ENCODE results near the gene GZMA. TPM values are rescaled to one million over a fixed set of nuclear protein-coding genes. Genes with fewer than 3 reads are reported as not detected.

Gene GZMA
- total and polyA plus RNA-seq, 2 experiments from 2014 or later = not detected

DNA sequence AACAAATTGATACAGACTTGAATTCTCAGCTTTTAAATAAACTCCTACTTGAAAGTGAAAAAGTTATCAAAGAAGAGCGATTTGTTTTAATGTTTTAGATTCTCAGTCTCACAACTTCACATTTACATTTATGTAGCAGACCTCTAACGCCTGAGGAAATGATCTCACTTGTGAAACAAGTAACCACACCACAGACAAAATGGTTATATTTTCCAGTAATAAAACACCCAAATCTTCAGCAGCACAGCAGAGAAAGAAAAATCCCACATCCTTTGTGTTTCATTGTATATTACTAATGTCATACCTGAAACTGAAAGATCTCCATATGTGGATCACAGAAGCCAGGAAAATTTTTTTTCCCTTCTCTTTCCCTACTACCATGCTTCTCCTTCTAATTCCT lies 29.8 kb upstream of the GZMA start:
- DNase-seq (ENCODE audit: low spot score) (no peak), ATAC-seq (no peak)
- no peak overlapping the region for H3K4me3 Mint-ChIP-seq
- no peak overlapping the region for H3K4me2 ChIP-seq
- H3K27me3 Mint-ChIP-seq (ENCODE audit: insufficient read depth, low read depth, poor library complexity) = no peaks in the 10 kb centered on the region
- H3K4me3 ChIP-seq = no peak overlapping the region
- no peaks in the 10 kb centered on the region for H3K4me1 Mint-ChIP-seq
- H3K9me2 ChIP-seq (ENCODE audit: insufficient read depth) = peaks cover 14% of the 10 kb centered on the region; the same call in 1 of the 2 replicates
- H3K4me1 ChIP-seq (ENCODE audit: insufficient read depth) = no peaks in the 10 kb centered on the region
- peaks cover 5% of the 10 kb centered on the region; the same call in 1 of the 3 replicates for H3K9me3 Mint-ChIP-seq
- H3K79me2 ChIP-seq (replicated peaks; ENCODE audit: insufficient read depth) = no peaks in the 10 kb centered on the region
- H4K20me1 ChIP-seq (replicated peaks; ENCODE audit: insufficient read depth) = no peaks in the 10 kb centered on the region
- no peaks in the 10 kb centered on the region for H3K27me3 ChIP-seq (ENCODE audit: insufficient read depth)
- no peak overlapping the region for H3K27ac Mint-ChIP-seq
- TF ChIP-seq ETS1 (IDR thresholded peaks at IDR 0.05) (no peak), CTCF (conservative IDR thresholded peaks at IDR 0.05; ENCODE audit: low read depth in 2 of 2) (no peak), EZH2phosphoT487 (IDR thresholded peaks at IDR 0.05; ENCODE audit: unreplicated experiment) (no peak)
- H3K27ac ChIP-seq (ENCODE audit: low read depth) = no peak overlapping the region
- H3K36me3 Mint-ChIP-seq (ENCODE audit: low read depth) = no peaks in the 10 kb centered on the region
- no peaks in the 10 kb centered on the region for H3K36me3 ChIP-seq (ENCODE audit: insufficient read depth)
- H2AFZ ChIP-seq = no peak overlapping the region; the same call in 1 of the 2 replicates
- no peaks in the 10 kb centered on the region for H3F3A ChIP-seq (replicated peaks; ENCODE audit: low read depth)

DNA sequence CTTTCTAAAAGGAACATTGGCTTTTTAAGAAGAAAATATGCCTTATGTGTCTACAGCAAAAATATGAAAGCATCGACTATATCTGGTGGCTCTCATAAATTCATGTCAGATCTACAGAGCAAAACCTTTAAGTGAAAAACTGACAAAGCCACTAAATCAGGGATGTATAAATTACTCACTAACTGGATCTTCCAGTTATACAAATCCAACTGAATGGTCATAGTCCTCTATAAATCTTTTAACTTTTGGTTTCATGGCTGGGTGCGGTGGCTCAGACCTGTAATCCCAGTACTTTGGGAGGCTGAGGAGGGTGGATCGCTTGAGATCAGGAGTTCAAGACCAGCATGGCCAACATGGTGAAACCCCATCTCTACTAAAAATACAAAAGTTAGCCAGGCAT lies 29.2 kb upstream of the GZMA start:
- Histone ChIP-seq H3K27ac (ENCODE audit: low read depth) (no peak overlapping the region), H3F3A (replicated peaks; ENCODE audit: low read depth) (no peaks in the 10 kb centered on the region), H3K4me3 (no peak overlapping the region), H3K4me1 (ENCODE audit: insufficient read depth) (no peaks in the 10 kb centered on the region), H3K4me2 (no peak overlapping the region), H2AFZ (no peak overlapping the region), H3K9me2 (ENCODE audit: insufficient read depth) (peaks cover 14% of the 10 kb centered on the region; the same call in 1 of the 2 replicates), H3K36me3 (ENCODE audit: insufficient read depth) (no peaks in the 10 kb centered on the region), H3K27me3 (ENCODE audit: insufficient read depth) (no peaks in the 10 kb centered on the region), H3K79me2 (replicated peaks; ENCODE audit: insufficient read depth) (no peaks in the 10 kb centered on the region), H4K20me1 (replicated peaks; ENCODE audit: insufficient read depth) (no peaks in the 10 kb centered on the region)
- Mint-ChIP-seq H3K27me3 (ENCODE audit: insufficient read depth, low read depth, poor library complexity) (no peaks in the 10 kb centered on the region), H3K9me3 (peaks cover 7% of the 10 kb centered on the region), H3K27ac (no peak overlapping the region), H3K4me1 (no peaks in the 10 kb centered on the region), H3K36me3 (ENCODE audit: low read depth) (no peaks in the 10 kb centered on the region), H3K4me3 (no peak overlapping the region)
- ATAC-seq (no peak), DNase-seq (ENCODE audit: low spot score) (no peak)
- TF ChIP-seq NANOG (IDR thresholded peaks at IDR 0.05; ENCODE audit: borderline replicate concordance) = no peak
- no peak for TF ChIP-seq ETS1 (IDR thresholded peaks at IDR 0.05)
- TF ChIP-seq CTCF (conservative IDR thresholded peaks at IDR 0.05; ENCODE audit: low read depth in 2 of 2) = no peak
- no peak for TF ChIP-seq ZNF114 (CRISPR knock-in tag; IDR thresholded peaks at IDR 0.05)
- TF ChIP-seq JUNB (IDR thresholded peaks at IDR 0.05; ENCODE audit: unreplicated experiment) = no peak
- no peak for TF ChIP-seq STAT1 (IDR thresholded peaks at IDR 0.05; ENCODE audit: unreplicated experiment)
- TF ChIP-seq POLR2AphosphoS5 (IDR thresholded peaks at IDR 0.05; ENCODE audit: low read depth) = no peak
- TF ChIP-seq EZH2 (IDR thresholded peaks at IDR 0.05; ENCODE audit: low read depth, unreplicated experiment) = no peak
- TF ChIP-seq, protein P1, sequence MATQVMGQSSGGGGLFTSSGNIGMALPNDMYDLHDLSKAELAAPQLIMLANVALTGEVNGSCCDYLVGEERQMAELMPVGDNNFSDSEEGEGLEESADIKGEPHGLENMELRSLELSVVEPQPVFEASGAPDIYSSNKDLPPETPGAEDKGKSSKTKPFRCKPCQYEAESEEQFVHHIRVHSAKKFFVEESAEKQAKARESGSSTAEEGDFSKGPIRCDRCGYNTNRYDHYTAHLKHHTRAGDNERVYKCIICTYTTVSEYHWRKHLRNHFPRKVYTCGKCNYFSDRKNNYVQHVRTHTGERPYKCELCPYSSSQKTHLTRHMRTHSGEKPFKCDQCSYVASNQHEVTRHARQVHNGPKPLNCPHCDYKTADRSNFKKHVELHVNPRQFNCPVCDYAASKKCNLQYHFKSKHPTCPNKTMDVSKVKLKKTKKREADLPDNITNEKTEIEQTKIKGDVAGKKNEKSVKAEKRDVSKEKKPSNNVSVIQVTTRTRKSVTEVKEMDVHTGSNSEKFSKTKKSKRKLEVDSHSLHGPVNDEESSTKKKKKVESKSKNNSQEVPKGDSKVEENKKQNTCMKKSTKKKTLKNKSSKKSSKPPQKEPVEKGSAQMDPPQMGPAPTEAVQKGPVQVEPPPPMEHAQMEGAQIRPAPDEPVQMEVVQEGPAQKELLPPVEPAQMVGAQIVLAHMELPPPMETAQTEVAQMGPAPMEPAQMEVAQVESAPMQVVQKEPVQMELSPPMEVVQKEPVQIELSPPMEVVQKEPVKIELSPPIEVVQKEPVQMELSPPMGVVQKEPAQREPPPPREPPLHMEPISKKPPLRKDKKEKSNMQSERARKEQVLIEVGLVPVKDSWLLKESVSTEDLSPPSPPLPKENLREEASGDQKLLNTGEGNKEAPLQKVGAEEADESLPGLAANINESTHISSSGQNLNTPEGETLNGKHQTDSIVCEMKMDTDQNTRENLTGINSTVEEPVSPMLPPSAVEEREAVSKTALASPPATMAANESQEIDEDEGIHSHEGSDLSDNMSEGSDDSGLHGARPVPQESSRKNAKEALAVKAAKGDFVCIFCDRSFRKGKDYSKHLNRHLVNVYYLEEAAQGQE (IDR thresholded peaks at IDR 0.05; ENCODE audit: unreplicated experiment) = no peak
- TF ChIP-seq ZNF331 (CRISPR knock-in tag; IDR thresholded peaks at IDR 0.05; ENCODE audit: low read depth) = no peak
- no peak for TF ChIP-seq CREB1 (CRISPR knock-in tag; IDR thresholded peaks at IDR 0.05; ENCODE audit: low read depth)
